T-helper 1 cell treated with Interleukin-12 subunit alpha and Interleukin-12 subunit beta and Interleukin-4 antibody, amounts not matched to agents 30 ng/mL and 1 ng/mL, for 36 hours (primary cell): Measurements from ENCODE around the gene ABCB8. TPM values are rescaled to one million over a fixed set of nuclear protein-coding genes. Genes with fewer than 3 reads are reported as not detected.
"Not testable (repeated sequence)": the region's sequence is repeated elsewhere in the genome, so short reads cannot be mapped to it uniquely, and the experiment has no call there.

Source experiments
- intact Hi-C: fragments of 100-400 bp; cut with micrococcal nuclease; formaldehyde crosslinking; loops from one replicate; pipeline ENCODE4 v1.15.1; 2024
- total RNA-seq: library from RNA; stranded (reverse); gene quantifications from 2 replicates; pipeline ENCODE4 v1.2.3, GENCODE V29; 2022

Gene ABCB8
- total RNA-seq, 1 donor from 2014 or later, result 53.8 TPM

GRCh38 chr7:151031011-151031410 is 2.8 kb downstream of the ABCB8 start:
- intact Hi-C loops, result no loop called here

- intact Hi-C loops, result no loop called here
Measured at GRCh38 chr7:151032936-151033863, 5.0 kb downstream of the ABCB8 start.

GRCh38 chr7:151033864-151034249 is 5.6 kb downstream of the ABCB8 start:
- intact Hi-C loops, result no loop called here

DNA sequence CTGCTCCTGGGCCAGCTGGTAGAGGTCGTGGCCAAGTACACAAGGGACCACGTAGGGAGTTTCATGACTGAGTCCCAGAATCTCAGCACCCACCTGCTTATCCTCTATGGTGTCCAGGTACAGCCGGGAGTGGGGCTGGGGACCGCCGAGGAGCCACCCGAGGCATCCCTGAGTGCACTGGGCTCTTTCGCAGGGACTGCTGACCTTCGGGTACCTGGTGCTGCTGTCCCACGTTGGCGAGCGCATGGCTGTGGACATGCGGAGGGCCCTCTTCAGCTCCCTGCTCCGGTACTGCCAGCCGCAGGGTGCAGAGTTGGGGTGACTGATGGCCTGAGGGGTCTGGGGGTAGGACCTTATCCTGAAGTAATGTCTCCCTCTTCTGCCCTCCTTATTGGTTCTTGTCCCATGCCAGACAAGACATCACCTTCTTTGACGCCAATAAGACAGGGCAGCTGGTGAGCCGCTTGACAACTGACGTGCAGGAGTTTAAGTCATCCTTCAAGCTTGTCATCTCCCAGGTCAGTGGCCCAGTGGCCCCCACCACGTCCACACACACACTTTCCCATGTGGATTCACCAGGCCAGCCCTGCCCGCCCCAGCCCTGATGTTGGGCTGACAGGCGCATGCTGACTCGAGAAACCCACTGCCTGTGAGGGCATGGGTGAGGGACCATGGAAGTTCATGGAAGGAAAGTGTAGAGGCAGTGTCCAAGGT is 6.2 kb downstream of the ABCB8 start:
- intact Hi-C loops, result no loop called here

- intact Hi-C loops, result no loop called here
Measured at GRCh38 chr7:151035026-151035717, 6.9 kb downstream of the ABCB8 start.

GRCh38 chr7:151035902-151036301 is 7.7 kb downstream of the ABCB8 start:
- intact Hi-C loops, result no loop called here

DNA sequence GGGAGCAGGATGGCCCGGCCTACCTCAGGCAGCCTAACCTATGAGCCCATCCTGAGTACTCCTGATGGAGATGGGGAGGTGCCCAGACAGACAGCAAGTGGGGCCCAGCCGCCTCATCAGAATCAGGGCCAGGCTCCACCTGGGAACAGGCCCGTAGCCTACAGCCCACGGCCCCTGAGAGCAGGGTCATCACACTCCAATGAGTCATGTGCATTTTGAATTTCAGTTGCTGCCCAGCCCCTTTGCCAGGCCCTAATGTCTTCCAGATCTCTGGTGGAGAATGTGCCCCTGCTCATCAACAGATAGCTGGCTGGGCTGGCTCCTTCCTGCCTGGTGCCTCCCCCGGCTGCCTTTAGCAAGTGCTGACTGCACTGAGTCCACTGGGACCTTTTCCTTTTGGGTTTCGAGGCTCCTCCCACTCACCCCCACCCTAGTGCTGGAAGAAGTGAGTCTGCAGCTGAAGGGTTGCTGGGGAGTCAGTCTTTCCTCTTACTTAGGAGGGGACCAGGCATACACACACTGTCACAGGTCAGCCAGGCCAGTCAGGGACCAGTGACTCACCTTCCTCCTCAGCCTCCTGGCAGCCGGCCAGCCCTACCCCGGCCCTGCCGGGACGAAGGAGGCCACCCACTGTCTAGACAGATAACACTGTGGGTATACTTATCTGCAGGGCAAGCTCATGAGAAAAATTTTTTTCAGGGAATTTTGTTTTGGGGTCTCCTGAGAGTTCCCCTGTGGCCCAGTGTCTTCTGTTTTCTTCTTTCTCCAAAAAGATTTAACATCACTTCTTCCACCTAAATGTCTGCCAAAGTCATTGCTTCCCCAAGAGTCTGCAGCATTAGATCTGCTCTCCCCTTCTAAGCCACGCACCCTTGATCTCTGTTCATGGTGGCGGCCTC is 10.9 kb downstream of the ABCB8 start:
- intact Hi-C loops, result no loop called here

DNA sequence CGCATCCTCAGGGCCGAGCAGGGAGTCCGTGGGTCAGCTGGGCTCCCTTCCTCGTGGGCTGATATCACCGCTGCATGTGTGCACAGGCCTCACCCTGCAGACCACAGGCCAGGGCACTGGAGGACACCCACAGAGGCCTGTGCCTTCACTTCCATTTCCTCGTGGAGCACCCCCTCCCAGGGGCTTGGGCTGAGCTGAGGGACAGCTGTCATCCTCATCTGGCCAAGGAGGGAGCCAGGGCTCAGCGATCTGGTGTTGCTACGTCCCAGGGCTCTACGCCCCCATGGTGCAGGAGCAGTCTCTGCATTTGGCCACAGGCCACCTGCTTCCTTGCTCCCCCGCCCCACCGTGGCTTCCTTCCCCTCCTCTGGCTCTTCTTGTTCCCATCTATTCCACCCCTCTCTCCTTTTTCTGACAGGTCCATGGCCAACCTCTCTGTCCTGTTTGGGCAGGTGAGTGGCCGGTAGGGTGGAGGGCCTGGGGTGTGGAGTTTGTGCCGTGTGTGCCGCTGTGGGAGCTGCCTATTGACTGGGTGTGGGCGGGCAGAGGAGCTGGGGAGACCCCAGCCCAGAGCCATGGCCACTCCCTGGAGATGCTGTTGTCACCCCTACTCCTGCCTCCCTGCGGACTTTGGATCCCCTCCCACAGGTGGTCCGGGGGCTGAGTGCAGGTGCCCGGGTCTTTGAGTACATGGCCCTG is 11.7 kb downstream of the ABCB8 start:
- intact Hi-C loops, result no loop called here

- intact Hi-C loops, result no loop called here
Measured at GRCh38 chr7:151040616-151041375, 12.5 kb downstream of the ABCB8 start.

DNA sequence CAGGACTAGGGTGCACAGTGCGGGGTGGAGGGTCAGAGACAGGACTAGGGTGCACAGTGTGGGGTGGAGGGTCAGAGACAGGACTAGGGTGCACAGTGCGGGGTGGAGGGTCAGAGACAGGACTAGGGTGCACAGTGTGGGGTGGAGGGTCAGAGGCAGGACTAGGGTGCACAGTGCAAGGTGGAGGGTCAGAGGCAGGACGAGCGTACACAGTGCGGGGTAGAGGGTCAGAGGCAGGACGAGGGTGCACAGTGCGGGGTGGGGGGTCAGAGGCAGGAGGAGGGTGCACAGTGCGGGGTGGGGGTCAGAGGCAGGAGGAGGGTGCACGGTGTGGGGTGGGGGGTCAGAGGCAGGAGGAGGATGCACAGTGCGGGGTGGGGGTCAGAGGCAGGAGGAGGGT is 15.2 kb downstream of the ABCB8 start:
- intact Hi-C loops, result not testable (repeated sequence)

DNA sequence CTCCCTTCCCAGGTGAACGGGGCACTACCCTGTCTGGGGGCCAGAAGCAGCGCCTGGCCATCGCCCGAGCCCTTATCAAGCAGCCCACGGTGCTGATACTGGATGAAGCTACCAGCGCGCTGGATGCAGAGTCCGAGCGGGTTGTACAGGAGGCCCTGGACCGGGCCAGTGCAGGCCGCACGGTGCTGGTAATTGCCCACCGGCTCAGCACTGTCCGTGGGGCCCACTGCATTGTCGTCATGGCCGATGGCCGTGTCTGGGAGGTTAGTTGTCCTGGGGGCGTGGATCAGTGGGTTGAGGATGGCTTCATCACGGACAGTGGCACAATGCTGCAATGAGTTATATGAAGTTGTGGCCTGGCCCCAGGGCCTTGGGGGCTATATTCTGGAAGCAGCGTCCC is 15.7 kb downstream of the ABCB8 start:
- intact Hi-C loops, result no loop called here

GRCh38 chr7:151045262-151045661 is 17.0 kb downstream of the ABCB8 start:
- intact Hi-C loops, result no loop called here

- intact Hi-C loops, result no loop called here
Measured at GRCh38 chr7:151045967-151046366, 17.7 kb downstream of the ABCB8 start.

- intact Hi-C loops, result no loop called here
Measured at GRCh38 chr7:151046603-151047573, 18.6 kb downstream of the ABCB8 start.

- intact Hi-C loops, result no loop called here
Measured at GRCh38 chr7:151047976-151048815, 19.9 kb downstream of the ABCB8 start, which contains the start of gene ASIC3. ASIC3 (plus strand) TSS chr7:151048531; CDS start chr7:151048886, 355 bp downstream.

DNA sequence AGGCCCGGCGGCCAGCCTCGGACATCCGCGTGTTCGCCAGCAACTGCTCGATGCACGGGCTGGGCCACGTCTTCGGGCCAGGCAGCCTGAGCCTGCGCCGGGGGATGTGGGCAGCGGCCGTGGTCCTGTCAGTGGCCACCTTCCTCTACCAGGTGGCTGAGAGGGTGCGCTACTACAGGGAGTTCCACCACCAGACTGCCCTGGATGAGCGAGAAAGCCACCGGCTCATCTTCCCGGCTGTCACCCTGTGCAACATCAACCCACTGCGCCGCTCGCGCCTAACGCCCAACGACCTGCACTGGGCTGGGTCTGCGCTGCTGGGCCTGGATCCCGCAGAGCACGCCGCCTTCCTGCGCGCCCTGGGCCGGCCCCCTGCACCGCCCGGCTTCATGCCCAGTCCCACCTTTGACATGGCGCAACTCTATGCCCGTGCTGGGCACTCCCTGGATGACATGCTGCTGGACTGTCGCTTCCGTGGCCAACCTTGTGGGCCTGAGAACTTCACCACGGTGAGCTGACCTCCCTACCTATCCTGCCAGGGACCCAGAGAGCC is 20.7 kb downstream of the ABCB8 start:
- intact Hi-C loops, result no loop called here

DNA sequence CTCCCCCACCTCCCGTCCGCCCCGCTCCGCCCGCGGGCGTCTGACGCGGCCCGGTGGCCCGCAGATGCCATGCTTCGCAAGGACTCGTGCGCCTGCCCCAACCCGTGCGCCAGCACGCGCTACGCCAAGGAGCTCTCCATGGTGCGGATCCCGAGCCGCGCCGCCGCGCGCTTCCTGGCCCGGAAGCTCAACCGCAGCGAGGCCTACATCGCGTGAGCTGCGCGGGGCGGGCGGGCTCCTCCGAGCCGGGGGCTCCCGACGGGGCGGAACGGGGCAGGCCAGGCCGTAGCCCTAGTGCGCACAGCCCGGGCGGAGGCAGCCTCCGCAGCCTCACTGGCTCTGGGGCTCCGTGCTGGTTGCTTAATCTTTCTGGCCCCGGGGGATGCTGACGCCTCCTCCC is 22.9 kb downstream of the ABCB8 start:
- intact Hi-C loops, result no loop called here
